ENCODE measurements around the gene GADD45B.
"Not testable (repeated sequence)": the region's sequence is repeated elsewhere in the genome, so short reads cannot be mapped to it uniquely, and the experiment has no call there.

- TF ChIP-seq, protein P1, sequence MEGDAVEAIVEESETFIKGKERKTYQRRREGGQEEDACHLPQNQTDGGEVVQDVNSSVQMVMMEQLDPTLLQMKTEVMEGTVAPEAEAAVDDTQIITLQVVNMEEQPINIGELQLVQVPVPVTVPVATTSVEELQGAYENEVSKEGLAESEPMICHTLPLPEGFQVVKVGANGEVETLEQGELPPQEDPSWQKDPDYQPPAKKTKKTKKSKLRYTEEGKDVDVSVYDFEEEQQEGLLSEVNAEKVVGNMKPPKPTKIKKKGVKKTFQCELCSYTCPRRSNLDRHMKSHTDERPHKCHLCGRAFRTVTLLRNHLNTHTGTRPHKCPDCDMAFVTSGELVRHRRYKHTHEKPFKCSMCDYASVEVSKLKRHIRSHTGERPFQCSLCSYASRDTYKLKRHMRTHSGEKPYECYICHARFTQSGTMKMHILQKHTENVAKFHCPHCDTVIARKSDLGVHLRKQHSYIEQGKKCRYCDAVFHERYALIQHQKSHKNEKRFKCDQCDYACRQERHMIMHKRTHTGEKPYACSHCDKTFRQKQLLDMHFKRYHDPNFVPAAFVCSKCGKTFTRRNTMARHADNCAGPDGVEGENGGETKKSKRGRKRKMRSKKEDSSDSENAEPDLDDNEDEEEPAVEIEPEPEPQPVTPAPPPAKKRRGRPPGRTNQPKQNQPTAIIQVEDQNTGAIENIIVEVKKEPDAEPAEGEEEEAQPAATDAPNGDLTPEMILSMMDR (IDR thresholded peaks at IDR 0.05 in 2 of 3, conservative IDR thresholded peaks at IDR 0.05 in 1 of 3; ENCODE audit: borderline replicate concordance in 1 of 3, insufficient read depth in 1 of 3, low read depth in 2 of 3, low read length in 2 of 3) = not testable (repeated sequence)
- not testable (repeated sequence) for TF ChIP-seq POLR2AphosphoS5 (IDR thresholded peaks at IDR 0.05; ENCODE audit: low read depth, low read length); YY1 (IDR thresholded peaks at IDR 0.05; ENCODE audit: extremely low read depth, insufficient replicate concordance, low read depth, low read length); POLR2A (IDR thresholded peaks at IDR 0.05; ENCODE audit: borderline replicate concordance, extremely low read depth, insufficient read depth, insufficient read length); SIN3A (IDR thresholded peaks at IDR 0.05; ENCODE audit: low read depth); CBX3 (IDR thresholded peaks at IDR 0.05; ENCODE audit: low read depth); REST (IDR thresholded peaks at IDR 0.05; ENCODE audit: low read depth); EZH2 (IDR thresholded peaks at IDR 0.05)
Observed at GRCh38 chr19:2463694-2464093, 12.2 kb upstream of the GADD45B start.

Data from HCT116 (cell line).